ENCODE data around the gene TIMM29.

Gene TIMM29

GRCh38 chr19:10928563-10929401, at the start of gene TIMM29, which contains the start of gene YIPF2:
TIMM29 (plus strand) TSS chr19:10928811; CDS start chr19:10928823, 12 bp downstream.
YIPF2 (minus strand) TSS chr19:10928639; CDS start chr19:10928410, 229 bp downstream.
- DNase-seq (ENCODE audit: extremely low read depth in 1 of 2, low read depth in 1 of 2) = peak; percentile 87 to 95

GRCh38 chr19:10881403-10882107, 47.1 kb upstream of the TIMM29 start:
- DNase-seq (ENCODE audit: extremely low read depth in 1 of 2, low read depth in 1 of 2) = no peak

- DNase-seq (ENCODE audit: extremely low read depth in 1 of 2, low read depth in 1 of 2) = no peak
Measured at GRCh38 chr19:10882108-10882457, 46.5 kb upstream of the TIMM29 start.

GRCh38 chr19:10884274-10884673, 44.3 kb upstream of the TIMM29 start:
- no peak for DNase-seq (ENCODE audit: extremely low read depth in 1 of 2, low read depth in 1 of 2)

- no peak for DNase-seq (ENCODE audit: extremely low read depth in 1 of 2, low read depth in 1 of 2)
Measured at GRCh38 chr19:10885201-10886169, 43.1 kb upstream of the TIMM29 start.

- no peak for DNase-seq (ENCODE audit: extremely low read depth in 1 of 2, low read depth in 1 of 2)
Measured at GRCh38 chr19:10887616-10888367, 40.8 kb upstream of the TIMM29 start.

GRCh38 chr19:10888421-10888866, 40.2 kb upstream of the TIMM29 start:
- DNase-seq (ENCODE audit: extremely low read depth in 1 of 2, low read depth in 1 of 2) = no peak

- no peak for DNase-seq (ENCODE audit: extremely low read depth in 1 of 2, low read depth in 1 of 2)
Measured at GRCh38 chr19:10889880-10890279, 38.7 kb upstream of the TIMM29 start.

GRCh38 chr19:10891405-10892086, 37.1 kb upstream of the TIMM29 start:
- no peak for DNase-seq (ENCODE audit: extremely low read depth in 1 of 2, low read depth in 1 of 2)

- no peak for DNase-seq (ENCODE audit: extremely low read depth in 1 of 2, low read depth in 1 of 2)
Measured at GRCh38 chr19:10892256-10892655, 36.4 kb upstream of the TIMM29 start.

- no peak for DNase-seq (ENCODE audit: extremely low read depth in 1 of 2, low read depth in 1 of 2)
Measured at GRCh38 chr19:10894911-10895213, 33.7 kb upstream of the TIMM29 start.

- DNase-seq (ENCODE audit: extremely low read depth in 1 of 2, low read depth in 1 of 2) = no peak
Measured at GRCh38 chr19:10895363-10895762, 33.2 kb upstream of the TIMM29 start.

- DNase-seq (ENCODE audit: extremely low read depth in 1 of 2, low read depth in 1 of 2) = no peak
Measured at GRCh38 chr19:10895920-10896319, 32.7 kb upstream of the TIMM29 start.

GRCh38 chr19:10896851-10897526, 31.6 kb upstream of the TIMM29 start:
- no peak for DNase-seq (ENCODE audit: extremely low read depth in 1 of 2, low read depth in 1 of 2)

- DNase-seq (ENCODE audit: extremely low read depth in 1 of 2, low read depth in 1 of 2) = no peak
Measured at GRCh38 chr19:10898633-10899032, 30.0 kb upstream of the TIMM29 start.

- no peak for DNase-seq (ENCODE audit: extremely low read depth in 1 of 2, low read depth in 1 of 2)
Measured at GRCh38 chr19:10899151-10899653, 29.4 kb upstream of the TIMM29 start.

- no peak for DNase-seq (ENCODE audit: extremely low read depth in 1 of 2, low read depth in 1 of 2)
Measured at GRCh38 chr19:10907925-10908324, 20.7 kb upstream of the TIMM29 start.

GRCh38 chr19:10908380-10908960, 20.1 kb upstream of the TIMM29 start:
- no peak for DNase-seq (ENCODE audit: extremely low read depth in 1 of 2, low read depth in 1 of 2)
